ENCODE data around the gene LRTM2.

GRCh38 chr12:1808036-1808797 is 12.1 kb upstream of the LRTM2 start:
- TF ChIP-seq POLR2A (IDR thresholded peaks at IDR 0.05; ENCODE audit: low read depth, low read length) (no peak), SPI1 (IDR thresholded peaks at IDR 0.05; ENCODE audit: low read depth, low read length) (no peak), TAF1 (IDR thresholded peaks at IDR 0.05; ENCODE audit: low read depth, low read length) (no peak), POLR2AphosphoS5 (IDR thresholded peaks at IDR 0.05; ENCODE audit: low read depth, low read length) (no peak)
